ENCODE results near the gene PTK6.

The PTK6 gene

GRCh38 chr20:63567136-63567385, 29.9 kb upstream of the PTK6 start:
- no peak for TF ChIP-seq POLR2AphosphoS5 (IDR thresholded peaks at IDR 0.05; ENCODE audit: low read depth, low read length)
- no peak for TF ChIP-seq TAF1 (IDR thresholded peaks at IDR 0.05; ENCODE audit: borderline replicate concordance, insufficient read depth, low read length)
- no peak for TF ChIP-seq SIN3A (IDR thresholded peaks at IDR 0.05; ENCODE audit: borderline replicate concordance, insufficient read depth, low read length)
- TF ChIP-seq REST (IDR thresholded peaks at IDR 0.05; ENCODE audit: insufficient read depth in 1 of 2, low read depth in 2 of 2, low read length in 2 of 2) = no peak
- TF ChIP-seq FOXP2 (optimal IDR thresholded peaks at IDR 0.05; ENCODE audit: borderline replicate concordance, extremely low read depth, extremely low read length, insufficient read depth) = no peak

- no peak for TF ChIP-seq SIN3A (IDR thresholded peaks at IDR 0.05; ENCODE audit: borderline replicate concordance, insufficient read depth, low read length)
- TF ChIP-seq REST (IDR thresholded peaks at IDR 0.05; ENCODE audit: insufficient read depth in 1 of 2, low read depth in 2 of 2, low read length in 2 of 2) = no peak
- TF ChIP-seq TAF1 (IDR thresholded peaks at IDR 0.05; ENCODE audit: borderline replicate concordance, insufficient read depth, low read length) = no peak
- no peak for TF ChIP-seq POLR2AphosphoS5 (IDR thresholded peaks at IDR 0.05; ENCODE audit: low read depth, low read length)
- TF ChIP-seq FOXP2 (optimal IDR thresholded peaks at IDR 0.05; ENCODE audit: borderline replicate concordance, extremely low read depth, extremely low read length, insufficient read depth) = no peak
Observed at GRCh38 chr20:63566395-63567135, 29.4 kb upstream of the PTK6 start.

GRCh38 chr20:63565699-63566335, 28.6 kb upstream of the PTK6 start:
- no peak for TF ChIP-seq SIN3A (IDR thresholded peaks at IDR 0.05; ENCODE audit: borderline replicate concordance, insufficient read depth, low read length)

- TF ChIP-seq POLR2AphosphoS5 (IDR thresholded peaks at IDR 0.05; ENCODE audit: low read depth, low read length) (no peak), SIN3A (IDR thresholded peaks at IDR 0.05; ENCODE audit: borderline replicate concordance, insufficient read depth, low read length) (no peak), TAF1 (IDR thresholded peaks at IDR 0.05; ENCODE audit: borderline replicate concordance, insufficient read depth, low read length) (no peak), FOXP2 (optimal IDR thresholded peaks at IDR 0.05; ENCODE audit: borderline replicate concordance, extremely low read depth, extremely low read length, insufficient read depth) (no peak), REST (IDR thresholded peaks at IDR 0.05; ENCODE audit: insufficient read depth in 1 of 2, low read depth in 2 of 2, low read length in 2 of 2) (no peak)
Observed at GRCh38 chr20:63565021-63565698, 28.0 kb upstream of the PTK6 start.

- TF ChIP-seq SIN3A (IDR thresholded peaks at IDR 0.05; ENCODE audit: borderline replicate concordance, insufficient read depth, low read length) (no peak), REST (IDR thresholded peaks at IDR 0.05; ENCODE audit: insufficient read depth in 1 of 2, low read depth in 2 of 2, low read length in 2 of 2) (no peak), TAF1 (IDR thresholded peaks at IDR 0.05; ENCODE audit: borderline replicate concordance, insufficient read depth, low read length) (no peak), FOXP2 (optimal IDR thresholded peaks at IDR 0.05; ENCODE audit: borderline replicate concordance, extremely low read depth, extremely low read length, insufficient read depth) (no peak), POLR2AphosphoS5 (IDR thresholded peaks at IDR 0.05; ENCODE audit: low read depth, low read length) (no peak)
Observed at GRCh38 chr20:63564036-63564810, 27.0 kb upstream of the PTK6 start.
